HG02623 (cell line): ENCODE data around the gene TICRR.

Source experiments
- ATAC-seq: cut with Tn5 transposase; IDR thresholded peaks from one replicate; pipeline ENCODE4 v1.9.1; 2021; ENCODE audit warnings: moderate library complexity; ENCODE audit not compliant: unreplicated experiment

The TICRR gene

GRCh38 chr15:89627256-89627970 is 52.1 kb downstream of the TICRR start:
- no peak for ATAC-seq

DNA sequence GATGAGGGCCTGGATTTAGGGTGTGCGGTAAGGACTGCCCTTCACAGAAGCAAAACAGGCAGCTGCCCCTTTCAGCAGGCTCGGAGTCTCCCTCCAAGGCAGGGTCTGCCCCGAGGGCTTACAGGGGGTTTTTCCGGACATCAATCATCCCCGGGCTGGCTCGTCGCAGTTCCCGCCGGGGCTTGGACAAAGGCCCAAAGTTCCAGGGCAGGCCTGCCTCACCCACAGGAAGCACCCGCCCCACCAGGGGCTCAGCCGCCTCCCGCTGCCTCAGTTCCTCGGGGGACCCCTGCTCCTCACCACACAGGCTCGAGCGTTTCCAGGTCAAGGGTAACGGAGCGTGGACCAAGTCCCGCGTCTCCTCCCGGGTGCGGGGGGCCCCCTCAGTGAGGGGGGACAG is 53.0 kb downstream of the TICRR start:
- ATAC-seq, result no peak

GRCh38 chr15:89628806-89629715 is 53.8 kb downstream of the TICRR start:
- ATAC-seq, result no peak

- ATAC-seq, result no peak
Measured at GRCh38 chr15:89629829-89630228, 54.6 kb downstream of the TICRR start.

GRCh38 chr15:89630260-89630659 is 55.0 kb downstream of the TICRR start:
- no peak for ATAC-seq

DNA sequence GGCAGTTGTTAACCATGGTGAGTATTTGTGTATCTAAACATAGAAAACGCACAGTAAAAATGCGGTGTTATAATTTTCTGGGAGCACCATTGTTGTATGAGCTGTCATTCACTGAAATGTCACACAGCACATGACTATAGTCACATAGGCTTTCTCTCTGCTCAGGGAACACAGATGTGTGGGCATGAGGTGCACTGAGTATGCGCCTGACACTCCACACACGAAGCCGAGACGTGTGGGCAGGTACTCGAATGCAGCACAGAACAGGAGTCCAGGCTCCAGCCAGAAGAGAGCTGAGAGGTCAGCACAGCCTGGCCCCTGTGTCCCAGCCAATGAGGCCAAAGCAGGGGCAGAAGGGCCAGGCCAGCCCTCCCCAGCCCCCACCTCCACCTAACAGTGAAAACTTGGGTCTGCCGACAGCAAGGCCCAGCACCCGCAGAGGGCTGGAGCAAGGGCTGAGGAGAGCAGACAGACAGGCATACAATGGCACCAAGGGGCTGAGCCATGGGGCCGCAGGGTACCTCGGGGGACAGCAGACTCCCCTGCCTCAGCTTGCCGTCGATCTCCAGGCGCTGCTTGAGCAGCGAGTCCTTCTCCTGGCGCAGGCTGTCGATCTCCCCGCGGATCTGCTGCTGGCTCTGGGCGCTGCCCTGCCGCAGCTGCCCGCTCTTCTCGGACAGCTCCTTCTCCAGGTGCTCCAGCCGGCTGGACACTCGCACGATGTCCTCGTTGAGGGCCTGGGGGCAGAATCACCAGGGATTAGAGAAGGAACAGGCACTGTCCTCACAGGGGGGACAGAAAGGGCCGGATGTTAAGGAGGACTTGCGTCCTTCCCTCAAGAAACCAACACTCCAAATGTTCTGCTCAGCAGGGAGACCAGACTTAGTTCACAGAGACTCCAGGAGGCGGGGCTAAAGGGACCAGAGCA is 56.0 kb downstream of the TICRR start:
- no peak for ATAC-seq

DNA sequence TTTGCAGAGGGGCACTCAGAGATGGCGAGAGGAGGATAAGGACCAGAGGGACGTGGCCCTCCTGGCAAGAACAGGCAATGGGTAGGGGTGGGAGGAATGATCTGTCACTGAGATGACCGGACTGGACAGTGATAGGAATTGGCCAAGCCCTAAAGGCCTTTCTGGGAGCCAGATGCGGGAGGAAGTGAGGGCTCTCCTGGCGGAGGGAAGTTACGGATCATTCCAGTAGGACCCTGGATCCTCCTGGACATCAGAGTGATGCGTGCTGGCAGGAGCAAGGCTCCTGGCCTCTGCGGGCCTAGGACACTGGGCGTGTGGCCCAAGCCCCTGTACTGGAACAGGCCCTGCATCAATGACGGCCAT is 56.6 kb downstream of the TICRR start:
- ATAC-seq, result no peak

DNA sequence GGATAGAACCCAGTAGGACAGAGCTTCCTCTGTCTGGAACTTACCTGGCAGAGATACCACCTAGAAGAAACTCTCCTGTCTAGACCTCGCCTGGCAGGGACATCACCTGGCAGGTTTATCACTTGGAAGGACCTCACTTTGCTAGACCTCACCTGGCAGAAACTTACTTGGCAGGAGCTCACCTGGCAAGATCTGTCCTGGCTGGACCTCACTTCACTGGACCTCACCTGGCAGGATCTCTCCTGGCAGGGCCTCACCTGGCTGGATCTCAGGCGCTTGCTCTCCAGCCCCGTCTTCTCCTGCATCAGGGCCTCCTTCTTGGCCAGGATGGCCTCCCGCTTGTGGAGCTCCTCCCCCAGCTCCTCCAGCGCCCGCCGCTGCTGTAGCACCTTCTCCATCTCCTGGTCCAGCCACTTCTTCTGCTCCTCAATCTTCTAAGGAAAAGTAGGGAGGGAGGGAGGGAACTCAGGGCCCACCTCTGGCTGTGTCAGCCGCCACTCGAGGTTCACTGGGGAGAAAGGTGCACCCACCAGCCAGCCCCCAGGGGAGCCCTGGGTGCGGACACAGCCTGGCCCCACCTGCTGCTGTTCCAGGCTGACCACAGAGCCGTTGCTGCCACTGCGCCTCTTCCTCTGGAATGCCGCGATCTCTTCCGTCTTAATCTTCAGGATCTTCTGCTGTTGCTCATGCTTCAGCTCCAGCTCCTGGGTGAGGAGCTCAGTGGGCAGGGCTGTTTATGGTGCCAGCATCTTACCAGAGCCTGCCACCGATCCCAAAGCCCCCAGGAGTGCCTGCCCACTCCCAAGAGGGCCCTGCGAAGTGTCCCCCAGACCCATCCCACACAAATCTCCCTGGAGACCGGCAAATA is 57.5 kb downstream of the TICRR start:
- ATAC-seq, result no peak

DNA sequence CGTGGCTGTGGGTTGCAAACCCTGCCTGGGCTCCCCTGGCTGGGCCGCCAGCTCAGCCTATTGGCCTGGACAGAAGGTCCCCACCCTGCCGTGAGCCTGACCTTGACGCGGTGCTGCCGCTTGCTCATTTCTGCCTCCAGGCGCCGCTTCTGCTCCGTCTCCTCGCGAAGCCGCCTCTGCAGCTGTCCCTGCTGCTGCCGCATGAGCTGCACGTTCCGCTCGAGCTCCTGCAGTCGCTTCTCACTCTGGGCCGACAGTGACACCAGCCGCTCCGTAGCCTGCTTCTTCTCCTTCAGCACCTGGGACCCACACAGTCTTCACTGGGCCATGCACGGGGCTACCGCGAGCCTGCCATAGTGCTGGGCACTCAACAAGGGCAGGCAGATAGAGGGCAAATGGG is 58.3 kb downstream of the TICRR start:
- ATAC-seq, result no peak

GRCh38 chr15:89640245-89640644 is 65.0 kb downstream of the TICRR start:
- ATAC-seq, result no peak

GRCh38 chr15:89641053-89641452 is 65.8 kb downstream of the TICRR start:
- ATAC-seq, result no peak

DNA sequence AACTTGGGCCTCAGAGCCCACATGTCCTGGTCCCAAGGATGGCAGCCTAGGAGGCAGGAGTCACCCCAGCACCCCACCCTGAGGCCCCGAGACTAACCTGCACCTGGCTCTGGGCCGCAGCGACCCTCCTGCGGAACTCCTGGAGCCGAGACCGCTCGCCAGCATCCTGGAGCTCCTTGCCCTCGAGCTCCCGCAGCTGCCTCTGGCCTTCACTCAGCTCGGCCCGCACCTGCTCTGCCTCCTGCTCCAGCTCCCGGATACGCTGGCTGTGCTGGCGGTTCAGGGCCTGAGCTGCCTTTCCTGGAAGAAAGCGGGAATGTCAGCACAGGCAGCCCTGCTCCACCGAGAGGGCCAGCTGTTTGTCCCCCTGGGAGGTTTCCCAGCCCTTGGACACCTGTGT is 66.8 kb downstream of the TICRR start:
- no peak for ATAC-seq

DNA sequence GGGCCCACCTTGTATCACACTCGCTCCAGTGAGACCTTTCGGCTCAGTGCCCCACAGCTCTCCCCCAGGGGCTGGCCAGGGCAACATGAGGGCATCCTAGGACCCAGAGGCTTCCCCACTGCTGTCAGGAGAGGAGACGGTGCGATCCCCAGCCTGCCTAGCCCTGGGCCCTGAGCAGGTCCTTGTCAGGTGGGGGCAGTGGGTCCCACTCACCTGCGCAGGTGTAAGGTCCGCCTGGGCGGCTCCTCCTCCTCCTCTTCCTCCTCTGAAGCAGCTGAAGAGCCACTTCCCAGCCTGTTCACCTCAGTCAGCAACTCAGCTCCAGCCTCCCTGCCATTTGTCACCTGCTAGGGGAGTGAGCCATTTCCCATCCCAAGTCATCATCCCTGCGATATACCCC is 70.4 kb downstream of the TICRR start:
- no peak for ATAC-seq

GRCh38 chr15:89646416-89647141 is 71.3 kb downstream of the TICRR start:
- ATAC-seq, result no peak

GRCh38 chr15:89647191-89647851 is 72.1 kb downstream of the TICRR start:
- ATAC-seq, result no peak

DNA sequence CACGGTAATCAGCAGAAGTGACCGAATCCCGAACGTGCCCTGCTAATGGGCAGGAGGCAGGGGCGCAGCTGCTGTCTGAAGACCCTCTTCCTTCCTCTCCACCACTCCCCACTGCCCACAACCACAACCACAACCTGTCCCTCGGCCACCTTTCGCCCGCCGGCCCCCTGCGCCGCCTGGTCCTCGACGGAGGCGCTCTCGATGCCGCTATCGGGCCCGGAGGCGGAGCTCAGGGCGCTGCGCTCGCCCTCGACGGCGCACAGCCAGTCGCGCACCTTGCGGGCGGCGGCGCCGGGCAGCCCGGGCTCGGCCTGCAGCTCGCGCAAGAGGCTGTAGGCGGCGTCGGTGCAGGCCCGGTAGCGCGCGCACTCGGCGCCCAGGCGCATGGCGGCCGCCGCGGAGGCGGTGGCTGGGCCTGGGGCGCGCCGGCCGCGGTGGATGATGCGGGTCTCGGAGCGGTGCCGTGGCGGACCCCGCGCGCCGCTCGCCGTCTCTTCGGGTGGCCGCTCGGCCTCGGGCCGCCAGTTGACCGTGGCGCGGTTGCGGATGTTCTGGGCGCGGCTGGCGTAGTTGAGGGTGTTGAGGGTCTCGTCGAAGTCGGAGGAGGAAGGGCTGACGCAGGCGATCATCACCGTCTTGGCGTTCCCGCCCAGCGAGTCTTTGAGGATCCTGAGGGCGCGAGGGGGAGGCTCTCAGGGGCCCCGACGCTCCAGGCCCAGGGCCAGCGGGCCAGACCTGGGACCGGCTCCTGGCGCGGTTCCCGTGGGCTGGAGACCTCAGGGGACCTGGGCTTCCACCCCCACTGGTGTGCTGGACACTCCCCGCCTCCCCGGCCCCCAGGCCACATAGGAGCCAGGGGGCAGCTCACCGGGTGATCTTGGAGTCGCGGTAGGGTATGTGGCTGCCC is 73.1 kb downstream of the TICRR start:
- no peak for ATAC-seq

DNA sequence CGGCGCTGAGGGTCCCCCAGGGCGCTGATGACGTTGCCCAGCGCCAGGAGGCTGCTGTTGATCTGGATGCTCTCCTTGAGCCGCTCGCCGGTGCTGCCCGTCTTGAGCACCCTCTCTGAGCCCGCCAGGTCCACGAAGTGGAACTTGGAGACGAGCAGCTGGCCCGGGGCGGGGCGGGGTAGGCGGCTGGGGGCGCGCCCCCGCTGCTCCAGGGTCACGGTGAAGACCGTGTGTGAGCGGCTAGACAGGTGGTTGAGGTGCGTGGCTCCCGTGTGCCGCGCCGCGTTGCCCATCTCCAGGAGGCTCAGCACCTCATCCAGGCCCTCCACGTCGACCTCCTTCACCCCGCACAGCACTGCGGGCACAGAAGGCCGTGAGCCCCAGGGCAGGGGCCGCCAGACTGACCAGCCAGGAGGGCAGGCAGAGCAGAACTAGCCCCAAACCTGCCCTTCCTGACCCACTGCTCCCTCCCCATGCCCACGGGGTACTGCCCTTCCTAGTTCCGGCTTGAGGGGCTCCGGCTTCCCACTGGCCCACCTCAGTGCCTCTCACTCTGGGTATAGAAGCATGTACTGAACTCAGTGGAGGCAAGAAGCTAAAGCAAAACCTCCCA is 73.8 kb downstream of the TICRR start:
- ATAC-seq, result no peak

DNA sequence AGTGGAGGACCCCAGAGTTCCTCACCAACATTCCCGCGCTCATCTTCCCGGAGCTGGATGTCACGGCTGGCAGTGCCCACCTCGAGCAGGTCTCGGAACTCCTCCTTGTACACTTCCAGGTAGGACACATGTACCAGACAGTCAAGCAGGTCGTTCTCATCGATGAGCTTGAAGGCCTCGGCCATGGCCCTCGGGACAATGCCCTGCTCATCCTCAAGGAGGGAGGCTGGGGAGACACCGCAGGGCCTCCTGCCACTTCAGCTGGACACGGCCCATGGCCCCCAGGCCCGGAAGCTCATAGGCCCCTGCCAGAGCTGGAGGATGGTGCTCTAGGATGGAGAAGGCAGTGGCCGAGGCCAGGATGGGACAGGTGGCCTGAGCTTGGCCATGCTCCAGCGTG is 74.4 kb downstream of the TICRR start:
- no peak for ATAC-seq
